Measurements from ENCODE around the gene CREB3L2. TPM values are rescaled to one million over a fixed set of nuclear protein-coding genes. Genes with fewer than 3 reads are reported as not detected.

The CREB3L2 gene
- total and polyA plus RNA-seq, 2 of the 13 experiments (the other 11 are each of a cell fraction or from before 2014, with no cell fraction given): 22.1 to 41.1 TPM

GRCh38 chr7:138002096-138002827 lies 376 bp upstream of the CREB3L2 start (continued):
- TF ChIP-seq HDAC1 (CRISPR knock-in tag; IDR thresholded peaks at IDR 0.05) (0 out of 2 replicates have a peak, but pooled peaks have one; percentile 12), MXD4 (CRISPR knock-in tag; IDR thresholded peaks at IDR 0.05) (0 out of 2 replicates have a peak, but pooled peaks have one; percentile 3), ZNF543 (CRISPR knock-in tag; IDR thresholded peaks at IDR 0.05) (no peak), ZBTB7B (CRISPR knock-in tag; IDR thresholded peaks at IDR 0.05) (0 out of 2 replicates have a peak, but pooled peaks have one; percentile 22), GZF1 (CRISPR knock-in tag; IDR thresholded peaks at IDR 0.05) (no peak), HNRNPK (IDR thresholded peaks at IDR 0.05; ENCODE audit: low read depth, low read length, poor library complexity, severe bottlenecking) (no peak), SP5 (CRISPR knock-in tag; IDR thresholded peaks at IDR 0.05; ENCODE audit: borderline replicate concordance, low read depth) (peak; percentile 47), ELF4 (CRISPR knock-in tag; IDR thresholded peaks at IDR 0.05; ENCODE audit: borderline replicate concordance) (no peak), SP2 (CRISPR knock-in tag; IDR thresholded peaks at IDR 0.05) (peak; percentile 92), ZMYM4 (CRISPR knock-in tag; IDR thresholded peaks at IDR 0.05) (peak; percentile 84), NR2F6 (IDR thresholded peaks at IDR 0.05) (peak; percentile 24; the same call in 1 of the 2 replicates), NR2F6 (CRISPR knock-in tag; IDR thresholded peaks at IDR 0.05) (0 out of 2 replicates have a peak, but pooled peaks have one; percentile 20), GATAD1 (CRISPR knock-in tag; IDR thresholded peaks at IDR 0.05) (0 out of 2 replicates have a peak, but pooled peaks have one; percentile 7), CENPT (CRISPR knock-in tag; IDR thresholded peaks at IDR 0.05; ENCODE audit: low read depth) (no peak), MEIS2 (CRISPR knock-in tag; IDR thresholded peaks at IDR 0.05) (peak; percentile 45; the same call in 1 of the 2 replicates), ZNF329 (CRISPR knock-in tag; IDR thresholded peaks at IDR 0.05; ENCODE audit: low read depth) (no peak)
- TF ChIP-seq, protein P1, sequence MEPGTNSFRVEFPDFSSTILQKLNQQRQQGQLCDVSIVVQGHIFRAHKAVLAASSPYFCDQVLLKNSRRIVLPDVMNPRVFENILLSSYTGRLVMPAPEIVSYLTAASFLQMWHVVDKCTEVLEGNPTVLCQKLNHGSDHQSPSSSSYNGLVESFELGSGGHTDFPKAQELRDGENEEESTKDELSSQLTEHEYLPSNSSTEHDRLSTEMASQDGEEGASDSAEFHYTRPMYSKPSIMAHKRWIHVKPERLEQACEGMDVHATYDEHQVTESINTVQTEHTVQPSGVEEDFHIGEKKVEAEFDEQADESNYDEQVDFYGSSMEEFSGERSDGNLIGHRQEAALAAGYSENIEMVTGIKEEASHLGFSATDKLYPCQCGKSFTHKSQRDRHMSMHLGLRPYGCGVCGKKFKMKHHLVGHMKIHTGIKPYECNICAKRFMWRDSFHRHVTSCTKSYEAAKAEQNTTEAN (CRISPR knock-in tag; conservative IDR thresholded peaks at IDR 0.05): no peak
- TF ChIP-seq, protein P2, sequence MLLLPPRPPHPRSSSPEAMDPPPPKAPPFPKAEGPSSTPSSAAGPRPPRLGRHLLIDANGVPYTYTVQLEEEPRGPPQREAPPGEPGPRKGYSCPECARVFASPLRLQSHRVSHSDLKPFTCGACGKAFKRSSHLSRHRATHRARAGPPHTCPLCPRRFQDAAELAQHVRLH (CRISPR knock-in tag; IDR thresholded peaks at IDR 0.05; ENCODE audit: borderline replicate concordance, low read depth): peak; percentile 28; the same call in 1 of the 2 replicates
- TF ChIP-seq, protein P3, sequence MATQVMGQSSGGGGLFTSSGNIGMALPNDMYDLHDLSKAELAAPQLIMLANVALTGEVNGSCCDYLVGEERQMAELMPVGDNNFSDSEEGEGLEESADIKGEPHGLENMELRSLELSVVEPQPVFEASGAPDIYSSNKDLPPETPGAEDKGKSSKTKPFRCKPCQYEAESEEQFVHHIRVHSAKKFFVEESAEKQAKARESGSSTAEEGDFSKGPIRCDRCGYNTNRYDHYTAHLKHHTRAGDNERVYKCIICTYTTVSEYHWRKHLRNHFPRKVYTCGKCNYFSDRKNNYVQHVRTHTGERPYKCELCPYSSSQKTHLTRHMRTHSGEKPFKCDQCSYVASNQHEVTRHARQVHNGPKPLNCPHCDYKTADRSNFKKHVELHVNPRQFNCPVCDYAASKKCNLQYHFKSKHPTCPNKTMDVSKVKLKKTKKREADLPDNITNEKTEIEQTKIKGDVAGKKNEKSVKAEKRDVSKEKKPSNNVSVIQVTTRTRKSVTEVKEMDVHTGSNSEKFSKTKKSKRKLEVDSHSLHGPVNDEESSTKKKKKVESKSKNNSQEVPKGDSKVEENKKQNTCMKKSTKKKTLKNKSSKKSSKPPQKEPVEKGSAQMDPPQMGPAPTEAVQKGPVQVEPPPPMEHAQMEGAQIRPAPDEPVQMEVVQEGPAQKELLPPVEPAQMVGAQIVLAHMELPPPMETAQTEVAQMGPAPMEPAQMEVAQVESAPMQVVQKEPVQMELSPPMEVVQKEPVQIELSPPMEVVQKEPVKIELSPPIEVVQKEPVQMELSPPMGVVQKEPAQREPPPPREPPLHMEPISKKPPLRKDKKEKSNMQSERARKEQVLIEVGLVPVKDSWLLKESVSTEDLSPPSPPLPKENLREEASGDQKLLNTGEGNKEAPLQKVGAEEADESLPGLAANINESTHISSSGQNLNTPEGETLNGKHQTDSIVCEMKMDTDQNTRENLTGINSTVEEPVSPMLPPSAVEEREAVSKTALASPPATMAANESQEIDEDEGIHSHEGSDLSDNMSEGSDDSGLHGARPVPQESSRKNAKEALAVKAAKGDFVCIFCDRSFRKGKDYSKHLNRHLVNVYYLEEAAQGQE (IDR thresholded peaks at IDR 0.05; ENCODE audit: borderline replicate concordance in 1 of 2, low read depth in 1 of 2, low read length in 2 of 2): no peak
- TF ChIP-seq, protein P4, sequence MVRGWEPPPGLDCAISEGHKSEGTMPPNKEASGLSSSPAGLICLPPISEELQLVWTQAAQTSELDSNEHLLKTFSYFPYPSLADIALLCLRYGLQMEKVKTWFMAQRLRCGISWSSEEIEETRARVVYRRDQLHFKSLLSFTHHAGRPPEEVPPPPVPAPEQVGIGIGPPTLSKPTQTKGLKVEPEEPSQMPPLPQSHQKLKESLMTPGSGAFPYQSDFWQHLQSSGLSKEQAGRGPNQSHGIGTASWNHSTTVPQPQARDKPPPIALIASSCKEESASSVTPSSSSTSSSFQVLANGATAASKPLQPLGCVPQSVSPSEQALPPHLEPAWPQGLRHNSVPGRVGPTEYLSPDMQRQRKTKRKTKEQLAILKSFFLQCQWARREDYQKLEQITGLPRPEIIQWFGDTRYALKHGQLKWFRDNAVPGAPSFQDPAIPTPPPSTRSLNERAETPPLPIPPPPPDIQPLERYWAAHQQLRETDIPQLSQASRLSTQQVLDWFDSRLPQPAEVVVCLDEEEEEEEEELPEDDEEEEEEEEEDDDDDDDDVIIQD (CRISPR knock-in tag; IDR thresholded peaks at IDR 0.05; ENCODE audit: low read depth): peak; percentile 72; the same call in 1 of the 2 replicates
